ENCODE results near the gene MPHOSPH9.

Gene MPHOSPH9

DNA sequence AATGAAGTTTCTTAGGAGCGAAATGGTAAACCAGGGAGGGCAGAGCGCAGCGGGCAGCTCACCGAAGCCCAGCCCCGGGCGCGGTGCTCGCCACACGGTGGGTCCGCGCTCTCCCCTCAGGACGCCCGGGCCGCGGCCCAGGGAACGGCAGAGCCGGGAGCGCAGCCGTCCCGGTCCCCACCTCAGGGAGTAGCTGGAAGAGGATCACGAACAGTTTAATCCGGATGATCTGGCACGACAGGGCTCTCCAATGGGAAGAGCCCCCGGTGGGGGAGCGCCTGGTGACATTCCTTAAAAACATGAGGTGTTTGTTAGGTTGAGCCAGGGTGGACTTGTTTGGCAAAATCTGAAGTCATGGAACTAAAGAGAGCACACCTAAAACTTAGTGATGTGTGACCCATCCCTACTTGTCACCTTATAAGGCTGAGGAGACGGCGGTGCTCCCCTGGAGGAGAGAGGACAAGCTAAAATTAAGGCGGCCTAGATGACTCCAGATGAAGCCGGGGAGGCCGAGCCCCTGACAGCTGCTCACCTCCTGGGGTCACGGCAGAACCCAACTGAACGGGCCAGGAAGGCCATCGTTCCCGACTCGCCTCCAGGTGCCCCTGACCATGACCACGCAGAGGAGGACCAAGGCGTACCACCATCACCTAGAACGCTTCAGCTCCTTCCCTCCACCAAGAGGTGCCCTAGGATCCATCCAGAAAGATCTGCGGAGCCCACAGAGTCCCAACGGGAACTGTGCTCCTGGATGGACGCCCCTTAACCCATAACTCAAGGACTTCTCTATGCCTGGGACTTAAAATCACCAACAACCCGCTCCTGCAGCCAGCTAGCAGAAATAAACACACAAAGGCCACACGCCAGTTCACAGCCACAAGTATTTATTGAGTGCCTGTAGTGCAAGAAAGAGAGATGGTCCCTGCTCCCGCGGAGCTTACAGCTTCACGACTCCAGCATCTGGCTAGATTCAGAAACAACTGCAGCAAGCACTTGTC, 81.2 kb downstream of the MPHOSPH9 start:
- Histone ChIP-seq H3K4me3 (ENCODE audit: low read depth in 1 of 5, low read length in 5 of 5) (peak overlapping the region; percentile 43 to 76 (median 70)), H3K9me3 (ENCODE audit: control insufficient read depth in 5 of 5, low read length in 5 of 5) (no peaks in the 10 kb centered on the region), H3K9ac (ENCODE audit: low read length in 5 of 5) (peak overlapping the region in 4 of 5 donors; percentile 72 to 84 (median 79)), H3K4me1 (ENCODE audit: control insufficient read depth in 5 of 5, insufficient read depth in 5 of 5, low read length in 5 of 5) (peaks cover 4 to 22% (median 21%) of the 10 kb centered on the region in 5 donors), H3K36me3 (ENCODE audit: control insufficient read depth in 5 of 5, insufficient read depth in 5 of 5, low read length in 5 of 5) (peaks cover 0 to 5% (median 2%) of the 10 kb centered on the region in 5 donors), H3K27me3 (ENCODE audit: control insufficient read depth in 5 of 5, insufficient read depth in 4 of 5, low read length in 5 of 5) (no peaks in the 10 kb centered on the region), H3K27ac (ENCODE audit: low read depth, low read length) (peak overlapping the region; percentile 37)

DNA sequence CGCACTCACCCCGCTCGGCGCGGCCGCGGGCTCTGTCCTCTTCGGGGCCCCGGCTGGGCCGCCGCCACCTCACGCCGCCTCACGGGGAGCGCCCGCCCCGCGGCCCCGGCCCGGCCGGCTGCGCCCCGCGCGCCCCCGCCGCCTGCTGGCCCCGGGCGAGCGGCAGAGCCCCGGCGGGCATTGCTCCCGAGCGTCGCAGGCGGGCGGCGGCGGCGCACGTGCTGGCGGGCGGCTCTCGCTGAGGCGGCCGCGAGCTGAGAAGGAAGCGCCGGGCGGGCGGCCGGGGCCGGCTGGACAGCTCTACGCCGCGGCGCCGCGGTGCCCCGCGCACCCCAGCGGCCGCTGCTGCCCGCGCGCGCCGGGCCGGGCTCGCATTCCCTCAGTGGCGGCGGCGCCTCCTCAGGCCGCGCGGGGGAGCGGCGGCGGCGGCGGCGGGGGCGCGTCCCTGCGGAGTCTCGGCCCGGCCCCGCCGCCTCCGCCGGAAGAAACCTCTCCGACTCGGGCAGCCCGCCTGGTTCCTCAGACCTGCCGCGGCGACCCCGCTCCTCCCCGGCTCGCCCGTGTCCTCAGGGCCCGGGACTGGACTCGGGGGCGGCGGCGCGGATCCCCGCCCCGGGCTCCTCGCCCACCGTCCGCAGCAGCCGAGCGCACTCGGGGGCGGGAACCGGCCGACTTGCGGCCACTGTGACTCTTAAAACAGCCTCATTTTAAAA, 82.0 kb downstream of the MPHOSPH9 start, which contains the start of gene PITPNM2:
TSS of gene PITPNM2 (minus strand) at position 347 of the 713 bp plus-strand sequence. CDS start 116,500 bp downstream, outside the sequence.
- Histone ChIP-seq H3K9me3 (ENCODE audit: control insufficient read depth in 5 of 5, low read length in 5 of 5) (no peaks in the 10 kb centered on the region), H3K9ac (ENCODE audit: low read length in 5 of 5) (peak within 1 kb of the TSS in 4 of 5 donors; percentile 72 to 84 (median 80)), H3K4me1 (ENCODE audit: control insufficient read depth in 5 of 5, insufficient read depth in 5 of 5, low read length in 5 of 5) (peaks cover 4 to 22% (median 21%) of the 10 kb centered on the region in 5 donors), H3K27ac (ENCODE audit: low read depth, low read length) (peak within 1 kb of the TSS; percentile 54), H3K4me3 (ENCODE audit: low read depth in 1 of 5, low read length in 5 of 5) (peak within 1 kb of the TSS; percentile 54 to 76 (median 70)), H3K36me3 (ENCODE audit: control insufficient read depth in 5 of 5, insufficient read depth in 5 of 5, low read length in 5 of 5) (peaks cover 0 to 5% (median 2%) of the 10 kb centered on the region in 5 donors), H3K27me3 (ENCODE audit: control insufficient read depth in 5 of 5, insufficient read depth in 4 of 5, low read length in 5 of 5) (no peaks in the 10 kb centered on the region)

DNA sequence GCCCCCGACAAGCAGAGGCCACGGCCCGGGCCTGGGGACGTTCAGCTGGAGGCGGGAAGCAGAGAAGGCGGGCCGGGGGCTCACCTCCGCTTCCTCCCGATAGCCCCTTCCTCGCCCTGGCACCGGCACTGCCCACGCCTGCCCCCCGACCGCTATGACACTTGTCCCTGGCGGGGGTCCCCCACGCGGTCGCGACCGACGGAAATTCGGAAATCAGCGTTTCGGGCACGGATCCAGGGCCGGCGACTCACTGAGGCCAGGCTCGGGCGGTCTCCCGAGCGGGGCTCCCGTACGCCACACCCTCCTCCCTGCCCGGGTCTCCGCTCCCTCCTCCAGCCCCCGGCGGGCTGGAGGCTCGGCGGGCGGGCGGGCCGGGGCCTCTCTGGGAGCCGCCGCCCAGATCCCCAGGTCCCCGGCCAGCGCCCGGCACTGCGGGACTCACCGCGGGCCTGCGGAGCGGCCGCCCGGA, 82.6 kb downstream of the MPHOSPH9 start:
- Histone ChIP-seq H3K9ac (ENCODE audit: low read length in 5 of 5) (peak overlapping the region in 4 of 5 donors; percentile 52 to 83 (median 70)), H3K9me3 (ENCODE audit: control insufficient read depth in 5 of 5, low read length in 5 of 5) (no peaks in the 10 kb centered on the region), H3K27ac (ENCODE audit: low read depth, low read length) (peak overlapping the region; percentile 54), H3K4me1 (ENCODE audit: control insufficient read depth in 5 of 5, insufficient read depth in 5 of 5, low read length in 5 of 5) (peaks cover 4 to 22% (median 21%) of the 10 kb centered on the region in 5 donors), H3K36me3 (ENCODE audit: control insufficient read depth in 5 of 5, insufficient read depth in 5 of 5, low read length in 5 of 5) (no peaks in the 10 kb centered on the region), H3K4me3 (ENCODE audit: low read depth in 1 of 5, low read length in 5 of 5) (peak overlapping the region; percentile 54 to 75 (median 62)), H3K27me3 (ENCODE audit: control insufficient read depth in 5 of 5, insufficient read depth in 4 of 5, low read length in 5 of 5) (no peaks in the 10 kb centered on the region)

DNA sequence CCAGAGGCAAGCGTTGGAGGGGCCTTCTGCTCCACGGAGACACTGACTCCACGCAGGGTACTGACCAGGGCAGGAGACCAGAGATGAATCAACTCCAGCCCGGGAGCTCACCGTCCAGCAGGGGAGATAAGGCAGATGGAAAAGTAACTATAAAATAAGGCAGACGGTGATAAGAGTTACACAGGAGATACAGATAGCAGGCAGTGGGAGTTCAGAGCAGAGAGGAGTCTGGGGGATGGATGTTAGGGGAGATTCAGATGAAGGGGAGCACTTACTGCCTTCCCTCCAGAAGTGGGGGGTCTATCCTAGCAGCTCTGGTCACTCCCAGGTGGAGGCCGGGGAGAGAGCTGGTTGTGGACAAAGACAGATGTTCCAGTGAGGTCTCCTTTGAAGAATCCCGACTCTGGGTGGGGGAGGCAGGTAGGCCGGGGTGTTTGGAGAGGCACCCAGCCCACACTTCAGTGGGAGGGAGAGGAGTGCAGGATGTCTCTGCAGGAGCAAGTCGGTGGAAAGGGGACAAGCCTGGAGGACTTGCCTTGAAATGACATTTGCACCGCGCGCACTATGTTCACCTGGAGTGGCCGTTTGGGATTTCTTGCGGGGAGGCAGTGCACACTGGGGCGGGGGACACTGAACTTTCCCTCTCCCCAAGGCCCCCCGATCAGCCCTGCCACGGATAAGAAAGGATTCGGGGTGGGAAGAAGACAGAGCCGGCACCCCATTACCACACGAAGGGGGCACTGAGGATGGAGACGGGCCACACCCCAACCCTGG, 83.3 kb downstream of the MPHOSPH9 start:
- Histone ChIP-seq H3K4me3 (ENCODE audit: low read depth in 1 of 5, low read length in 5 of 5) (peak overlapping the region; percentile 54 to 75 (median 62)), H3K27me3 (ENCODE audit: control insufficient read depth in 5 of 5, insufficient read depth in 4 of 5, low read length in 5 of 5) (no peaks in the 10 kb centered on the region), H3K27ac (ENCODE audit: low read depth, low read length) (peak overlapping the region; percentile 54), H3K9me3 (ENCODE audit: control insufficient read depth in 5 of 5, low read length in 5 of 5) (no peaks in the 10 kb centered on the region), H3K4me1 (ENCODE audit: control insufficient read depth in 5 of 5, insufficient read depth in 5 of 5, low read length in 5 of 5) (peaks cover 4 to 22% (median 21%) of the 10 kb centered on the region in 5 donors), H3K9ac (ENCODE audit: low read length in 5 of 5) (peak overlapping the region; percentile 35 to 83 (median 68)), H3K36me3 (ENCODE audit: control insufficient read depth in 5 of 5, insufficient read depth in 5 of 5, low read length in 5 of 5) (no peaks in the 10 kb centered on the region)

DNA sequence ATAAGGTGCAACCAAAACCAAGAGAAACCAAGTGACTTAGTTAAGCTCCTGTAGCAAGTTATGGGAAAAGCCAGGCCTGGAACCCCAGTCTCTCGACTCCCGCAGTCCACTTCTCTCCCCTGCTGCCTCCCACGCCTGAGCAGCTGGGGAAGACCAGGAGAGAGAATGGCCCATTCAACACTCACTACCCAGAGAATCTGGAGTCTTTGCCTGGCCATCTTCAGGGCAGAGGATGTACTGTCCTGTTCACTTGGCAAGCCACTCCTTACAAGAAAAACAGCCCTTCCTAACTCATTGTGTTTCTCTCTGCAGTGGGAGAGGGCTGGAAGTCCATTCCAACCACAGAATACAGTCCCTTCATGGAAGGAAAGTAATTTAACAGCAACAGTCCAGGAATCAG, 83.9 kb downstream of the MPHOSPH9 start:
- Histone ChIP-seq H3K4me3 (ENCODE audit: low read depth in 1 of 5, low read length in 5 of 5) (peak overlapping the region in 2 of 5 donors; percentile 54 to 62), H3K27ac (ENCODE audit: low read depth, low read length) (no peak overlapping the region), H3K9me3 (ENCODE audit: control insufficient read depth in 5 of 5, low read length in 5 of 5) (no peaks in the 10 kb centered on the region), H3K27me3 (ENCODE audit: control insufficient read depth in 5 of 5, insufficient read depth in 4 of 5, low read length in 5 of 5) (no peaks in the 10 kb centered on the region), H3K9ac (ENCODE audit: low read length in 5 of 5) (peak overlapping the region in 3 of 5 donors; percentile 35 to 83 (median 68)), H3K36me3 (ENCODE audit: control insufficient read depth in 5 of 5, insufficient read depth in 5 of 5, low read length in 5 of 5) (no peaks in the 10 kb centered on the region), H3K4me1 (ENCODE audit: control insufficient read depth in 5 of 5, insufficient read depth in 5 of 5, low read length in 5 of 5) (peaks cover 4 to 22% (median 21%) of the 10 kb centered on the region in 5 donors)

DNA sequence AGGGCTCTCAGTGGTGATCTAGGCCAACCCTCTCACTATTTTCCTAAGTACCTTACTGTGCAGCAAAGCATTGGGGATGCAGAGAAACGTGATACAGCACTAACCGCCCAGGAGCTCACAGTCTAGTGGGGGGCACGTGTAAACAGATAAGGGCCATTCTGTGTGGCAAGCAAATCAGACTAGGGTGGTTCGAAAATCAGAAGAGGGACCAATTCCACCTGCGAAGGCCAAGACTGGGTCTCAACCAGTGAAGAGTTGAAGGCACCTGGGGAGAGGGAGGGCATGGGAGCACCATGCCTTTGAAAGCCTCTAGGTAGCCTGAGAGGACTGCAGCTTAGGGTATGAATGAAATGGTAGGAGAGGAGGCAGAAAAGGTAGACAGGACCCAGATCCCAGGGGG, 84.3 kb downstream of the MPHOSPH9 start:
- no peak overlapping the region for H3K9ac ChIP-seq (ENCODE audit: low read length in 5 of 5)
- H3K27ac ChIP-seq (ENCODE audit: low read depth, low read length) = no peak overlapping the region
- no peaks in the 10 kb centered on the region for H3K27me3 ChIP-seq (ENCODE audit: control insufficient read depth in 5 of 5, insufficient read depth in 4 of 5, low read length in 5 of 5)
- H3K4me3 ChIP-seq (ENCODE audit: low read depth in 1 of 5, low read length in 5 of 5) = no peak overlapping the region
- H3K4me1 ChIP-seq (ENCODE audit: control insufficient read depth in 5 of 5, insufficient read depth in 5 of 5, low read length in 5 of 5) = peaks cover 4 to 24% (median 21%) of the 10 kb centered on the region in 5 donors
- no peaks in the 10 kb centered on the region for H3K9me3 ChIP-seq (ENCODE audit: control insufficient read depth in 5 of 5, low read length in 5 of 5)
- no peaks in the 10 kb centered on the region for H3K36me3 ChIP-seq (ENCODE audit: control insufficient read depth in 5 of 5, insufficient read depth in 5 of 5, low read length in 5 of 5)

DNA sequence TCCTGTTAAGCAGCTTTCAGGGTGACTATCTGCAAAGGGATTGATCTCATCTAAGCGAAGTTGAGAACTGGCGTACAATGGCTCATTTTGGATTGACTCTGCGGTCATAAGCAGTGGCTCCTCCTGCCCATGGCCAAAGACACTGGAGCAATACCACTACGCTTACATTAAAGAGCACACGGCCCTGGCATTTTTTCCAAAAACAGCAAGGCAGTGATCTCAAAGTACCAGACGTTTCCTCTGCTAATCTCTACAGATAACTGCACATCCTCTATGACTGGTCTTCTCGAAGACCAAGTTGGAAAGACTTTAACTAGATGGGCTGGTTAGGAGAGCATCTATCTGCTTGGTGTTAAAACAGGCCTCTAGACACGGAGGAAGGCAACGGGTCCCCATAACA, 84.7 kb downstream of the MPHOSPH9 start:
- Histone ChIP-seq H3K9me3 (ENCODE audit: control insufficient read depth in 5 of 5, low read length in 5 of 5) (no peaks in the 10 kb centered on the region), H3K4me1 (ENCODE audit: control insufficient read depth in 5 of 5, insufficient read depth in 5 of 5, low read length in 5 of 5) (peaks cover 4 to 28% (median 25%) of the 10 kb centered on the region in 5 donors), H3K4me3 (ENCODE audit: low read depth in 1 of 5, low read length in 5 of 5) (no peak overlapping the region), H3K36me3 (ENCODE audit: control insufficient read depth in 5 of 5, insufficient read depth in 5 of 5, low read length in 5 of 5) (no peaks in the 10 kb centered on the region), H3K9ac (ENCODE audit: low read length in 5 of 5) (no peak overlapping the region), H3K27ac (ENCODE audit: low read depth, low read length) (no peak overlapping the region), H3K27me3 (ENCODE audit: control insufficient read depth in 5 of 5, insufficient read depth in 4 of 5, low read length in 5 of 5) (no peaks in the 10 kb centered on the region)

DNA sequence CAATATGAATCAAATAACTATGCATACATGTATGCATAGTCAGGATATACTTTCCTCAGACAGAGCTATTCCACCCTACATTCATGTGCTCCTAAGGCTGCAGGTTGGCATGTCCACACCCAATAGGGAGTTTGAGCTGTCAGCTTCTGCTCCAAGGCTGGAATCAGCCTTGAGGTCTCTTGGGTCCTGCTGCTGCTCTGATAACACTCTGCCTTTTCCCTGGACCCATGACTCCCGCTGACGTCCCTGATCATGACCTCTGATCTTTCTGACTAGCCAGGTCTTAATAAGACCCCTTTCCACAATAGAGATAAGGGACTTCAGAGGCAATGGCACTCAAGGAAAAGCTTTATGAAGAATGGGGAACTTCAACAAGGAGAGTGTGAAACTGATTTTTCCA, 87.7 kb downstream of the MPHOSPH9 start:
- Histone ChIP-seq H3K27me3 (ENCODE audit: control insufficient read depth in 5 of 5, insufficient read depth in 4 of 5, low read length in 5 of 5) (no peaks in the 10 kb centered on the region), H3K36me3 (ENCODE audit: control insufficient read depth in 5 of 5, insufficient read depth in 5 of 5, low read length in 5 of 5) (no peaks in the 10 kb centered on the region), H3K27ac (ENCODE audit: low read depth, low read length) (no peak overlapping the region), H3K4me3 (ENCODE audit: low read depth in 1 of 5, low read length in 5 of 5) (no peak overlapping the region), H3K9me3 (ENCODE audit: control insufficient read depth in 5 of 5, low read length in 5 of 5) (no peaks in the 10 kb centered on the region), H3K4me1 (ENCODE audit: control insufficient read depth in 5 of 5, insufficient read depth in 5 of 5, low read length in 5 of 5) (peaks cover 16 to 48% (median 43%) of the 10 kb centered on the region in 5 donors), H3K9ac (ENCODE audit: low read length in 5 of 5) (no peak overlapping the region)

DNA sequence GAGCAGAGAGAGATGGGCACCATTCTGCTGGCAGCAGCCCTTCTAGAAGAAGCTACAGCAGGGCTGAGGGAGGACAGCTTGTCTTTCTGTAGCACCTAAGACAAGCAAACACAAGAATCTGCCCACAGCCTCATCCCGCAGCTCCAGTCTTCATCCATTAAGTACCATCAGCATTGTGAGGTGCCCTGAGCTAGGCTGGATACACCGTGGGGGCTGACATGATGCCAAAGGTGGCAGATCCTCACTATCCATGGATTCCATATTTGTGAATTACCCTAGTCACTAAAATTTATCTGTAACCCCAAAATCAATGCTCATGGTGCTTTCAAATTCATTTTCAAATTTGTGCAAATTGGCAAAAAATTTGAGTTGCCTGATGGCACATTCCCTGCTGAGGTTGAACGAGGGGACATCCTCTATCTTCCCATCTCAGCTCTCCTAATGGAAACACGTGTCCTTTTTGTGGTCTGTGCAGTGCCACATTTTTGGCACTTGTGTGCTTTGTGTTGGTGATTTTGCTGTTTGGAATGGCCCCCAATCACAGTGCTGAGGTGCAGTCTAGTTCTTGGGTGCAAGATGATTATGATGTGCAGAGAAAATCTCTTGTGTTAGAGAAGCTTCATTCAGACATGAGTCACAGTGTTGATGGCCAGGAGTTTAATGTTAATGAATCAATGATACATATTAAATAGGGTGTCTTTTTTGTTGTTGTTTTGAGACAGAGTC, 89.0 kb downstream of the MPHOSPH9 start:
- H3K36me3 ChIP-seq (ENCODE audit: control insufficient read depth in 5 of 5, insufficient read depth in 5 of 5, low read length in 5 of 5) = no peaks in the 10 kb centered on the region
- no peaks in the 10 kb centered on the region for H3K9me3 ChIP-seq (ENCODE audit: control insufficient read depth in 5 of 5, low read length in 5 of 5)
- H3K9ac ChIP-seq (ENCODE audit: low read length in 5 of 5) = no peak overlapping the region
- no peak overlapping the region for H3K4me3 ChIP-seq (ENCODE audit: low read depth in 1 of 5, low read length in 5 of 5)
- H3K27me3 ChIP-seq (ENCODE audit: control insufficient read depth in 5 of 5, insufficient read depth in 4 of 5, low read length in 5 of 5) = no peaks in the 10 kb centered on the region
- peaks cover 12 to 40% (median 37%) of the 10 kb centered on the region in 5 donors for H3K4me1 ChIP-seq (ENCODE audit: control insufficient read depth in 5 of 5, insufficient read depth in 5 of 5, low read length in 5 of 5)
- peak overlapping the region; percentile 55 for H3K27ac ChIP-seq (ENCODE audit: low read depth, low read length)

Data from subcutaneous abdominal adipose tissue (tissue), 5 donors.